Ascending aorta (tissue), 2 donors: ENCODE results near the gene CRTC1. TPM values are rescaled to one million over a fixed set of nuclear protein-coding genes. Genes with fewer than 3 reads are reported as not detected.

Experiments used
- DNase-seq, 2 donors: peaks; one replicate each; pipeline ENCODE4 v3.0.0-alpha.2; 2019; ENCODE audit warnings: low spot score in 2 of 2
- H3K27ac ChIP-seq, 2 donors: fragments of 200-600 bp; sonication (generic); one replicate each; pipeline ENCODE4 v1.5.1; 2016 to 2017; ENCODE audit warnings: mild to moderate bottlenecking in 1 of 2
- H3K27me3 ChIP-seq: fragments of 200-600 bp; sonication (generic); one replicate; pipeline ENCODE4 v1.5.1; 2017
- H3K36me3 ChIP-seq, 2 donors: fragments of 200-600 bp; sonication (generic); one replicate each; pipeline ENCODE4 v1.5.1; 2016
- H3K4me1 ChIP-seq, 2 donors: fragments of 200-600 bp; sonication (generic); one replicate each; pipeline ENCODE4 v1.5.1; 2016 to 2017; ENCODE audit warnings: mild to moderate bottlenecking in 1 of 2
- H3K4me3 ChIP-seq, 2 donors: fragments of 200-600 bp; sonication (generic); one replicate each; pipeline ENCODE4 v1.5.1; 2016 to 2017; ENCODE audit warnings: mild to moderate bottlenecking in 1 of 2
- H3K9me3 ChIP-seq, 2 donors: fragments of 200-600 bp; sonication (generic); one replicate each; pipeline ENCODE4 v1.5.1; 2016
- intact Hi-C: fragments of 100-400 bp; cut with DNase I; formaldehyde crosslinking; loops from one replicate; pipeline ENCODE4 v1.15.1; 2023
- total RNA-seq: library from RNA; depleted of rRNA; stranded (reverse); fragments of >200 nt; gene quantifications from one replicate; pipeline ENCODE4 v1.1.0, GENCODE V29; 2016
- TF ChIP-seq, protein P1 (sequence below), 3 experiments: fragments of 200-600 bp in 2 of 3; fragments of 450-650 bp in 1 of 3; sonication (generic) in 2 of 3; IDR thresholded peaks; one replicate each; pipeline ENCODE4 v1.5.1; 2016 to 2019; ENCODE audit warnings: antibody characterized with exemption in 3 of 3, mild to moderate bottlenecking in 1 of 3, moderate library complexity in 1 of 3

The CRTC1 gene
- total RNA-seq, 1 donor from 2014 or later = 10.0 TPM

DNA sequence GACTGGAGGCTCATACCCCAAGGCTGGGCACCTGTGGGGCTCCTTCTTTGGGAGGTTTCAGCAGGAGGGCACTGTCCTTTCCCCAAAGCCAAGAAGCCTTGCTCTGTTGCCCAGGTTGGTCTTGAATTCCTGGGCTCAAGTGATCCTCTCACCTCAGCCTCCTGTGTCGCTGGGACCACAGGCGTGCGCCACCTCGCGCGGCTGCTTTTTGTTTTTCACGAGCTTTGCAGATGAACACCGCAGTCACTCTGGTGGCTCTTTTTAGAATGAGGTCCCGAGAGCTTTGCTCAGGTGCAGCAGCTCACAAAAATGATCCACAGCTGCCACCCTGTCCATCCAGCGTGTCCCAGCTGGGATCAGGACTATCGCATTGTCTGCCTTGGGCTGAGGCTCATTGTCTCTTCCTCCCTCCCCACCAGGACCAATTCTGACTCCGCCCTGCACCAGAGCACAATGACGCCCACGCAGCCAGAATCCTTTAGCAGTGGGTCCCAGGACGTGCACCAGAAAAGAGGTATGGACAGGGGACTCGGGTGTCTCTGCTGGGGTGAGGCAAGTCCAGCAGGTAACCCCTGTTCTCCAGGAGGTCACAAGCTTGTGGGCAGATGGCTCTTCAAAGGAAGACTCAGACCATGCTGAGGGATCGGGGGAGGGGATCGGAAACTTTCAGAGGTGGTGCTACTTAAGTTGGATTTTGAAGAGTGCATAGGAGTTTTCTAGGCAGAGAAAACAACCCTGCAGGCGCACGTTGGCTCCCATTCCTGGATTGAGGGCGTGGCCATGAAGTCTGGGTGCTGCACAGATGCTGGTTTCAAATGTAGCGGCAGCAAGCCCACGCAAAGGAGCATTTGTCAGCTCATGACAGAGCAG is 66.1 kb downstream of the CRTC1 start:
- H3K4me3 ChIP-seq = no peak overlapping the region
- no peak overlapping the region for H3K27ac ChIP-seq
- H3K4me1 ChIP-seq = no peaks in the 10 kb centered on the region
- DNase-seq = no peak
- H3K9me3 ChIP-seq = no peaks in the 10 kb centered on the region
- H3K36me3 ChIP-seq = peaks cover 22 to 26% of the 10 kb centered on the region in 2 donors
- TF ChIP-seq, protein P1, sequence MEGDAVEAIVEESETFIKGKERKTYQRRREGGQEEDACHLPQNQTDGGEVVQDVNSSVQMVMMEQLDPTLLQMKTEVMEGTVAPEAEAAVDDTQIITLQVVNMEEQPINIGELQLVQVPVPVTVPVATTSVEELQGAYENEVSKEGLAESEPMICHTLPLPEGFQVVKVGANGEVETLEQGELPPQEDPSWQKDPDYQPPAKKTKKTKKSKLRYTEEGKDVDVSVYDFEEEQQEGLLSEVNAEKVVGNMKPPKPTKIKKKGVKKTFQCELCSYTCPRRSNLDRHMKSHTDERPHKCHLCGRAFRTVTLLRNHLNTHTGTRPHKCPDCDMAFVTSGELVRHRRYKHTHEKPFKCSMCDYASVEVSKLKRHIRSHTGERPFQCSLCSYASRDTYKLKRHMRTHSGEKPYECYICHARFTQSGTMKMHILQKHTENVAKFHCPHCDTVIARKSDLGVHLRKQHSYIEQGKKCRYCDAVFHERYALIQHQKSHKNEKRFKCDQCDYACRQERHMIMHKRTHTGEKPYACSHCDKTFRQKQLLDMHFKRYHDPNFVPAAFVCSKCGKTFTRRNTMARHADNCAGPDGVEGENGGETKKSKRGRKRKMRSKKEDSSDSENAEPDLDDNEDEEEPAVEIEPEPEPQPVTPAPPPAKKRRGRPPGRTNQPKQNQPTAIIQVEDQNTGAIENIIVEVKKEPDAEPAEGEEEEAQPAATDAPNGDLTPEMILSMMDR (IDR thresholded peaks at IDR 0.05) = no peak
- no peaks in the 10 kb centered on the region for H3K27me3 ChIP-seq
- intact Hi-C loops = no loop called here

DNA sequence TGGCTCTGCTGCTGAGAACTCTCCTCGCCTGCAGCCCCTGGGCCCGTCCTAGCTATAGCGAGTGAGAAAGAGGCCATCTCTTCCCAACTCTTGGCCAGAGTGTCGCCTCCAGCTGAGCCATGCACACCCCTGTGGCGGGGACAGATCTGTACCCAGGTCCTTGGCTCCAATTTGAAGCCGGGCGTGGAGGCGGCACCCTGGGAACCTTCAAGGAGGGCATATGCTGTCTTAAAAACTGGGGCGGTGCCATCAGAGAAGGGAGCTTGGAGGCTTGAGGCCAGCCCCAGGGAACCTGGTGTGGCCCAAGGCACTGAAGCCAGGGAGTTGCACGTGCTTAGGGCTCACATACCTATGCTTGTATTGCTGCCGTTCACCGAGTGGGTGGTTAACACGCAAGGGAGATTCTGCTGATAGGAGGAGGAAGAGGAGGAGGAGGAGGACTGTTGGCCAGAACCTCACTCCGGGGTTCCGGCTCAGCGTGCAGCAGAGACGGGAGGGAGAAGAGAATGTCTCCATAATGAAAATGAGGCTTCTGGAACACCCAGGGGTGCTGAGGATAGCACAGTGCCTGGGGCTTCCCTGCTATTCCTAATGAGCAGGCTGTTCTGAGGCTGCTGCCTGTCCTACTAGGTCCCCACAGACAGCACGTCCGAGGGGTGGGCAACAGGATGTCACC is 67.0 kb downstream of the CRTC1 start:
- DNase-seq = no peak
- no peaks in the 10 kb centered on the region for H3K27me3 ChIP-seq
- peaks cover 22 to 26% of the 10 kb centered on the region in 2 donors for H3K36me3 ChIP-seq
- H3K4me1 ChIP-seq = no peaks in the 10 kb centered on the region
- intact Hi-C loops = no loop called here
- H3K9me3 ChIP-seq = no peaks in the 10 kb centered on the region
- no peak overlapping the region for H3K4me3 ChIP-seq
- no peak overlapping the region for H3K27ac ChIP-seq
- TF ChIP-seq, protein P1 (IDR thresholded peaks at IDR 0.05) = no peak

DNA sequence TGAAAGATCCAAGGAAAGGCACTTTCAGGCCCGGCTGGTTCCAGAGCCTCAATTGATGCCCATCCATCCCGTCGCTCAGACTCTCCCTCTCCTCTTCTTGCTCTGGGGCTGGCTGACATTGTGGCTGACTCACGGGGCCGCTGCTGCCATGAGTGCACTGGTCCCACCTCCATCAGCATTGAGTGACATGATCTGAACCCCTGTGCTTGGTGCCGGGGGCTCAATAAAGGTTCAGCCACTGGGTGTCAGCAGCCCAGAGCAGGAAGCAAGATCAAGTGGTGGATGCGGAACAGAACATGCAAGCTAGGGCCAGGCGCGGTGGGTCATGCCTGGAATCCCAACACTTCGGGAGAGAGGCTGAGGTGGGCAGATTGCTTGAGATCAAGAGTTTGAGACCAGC is 68.1 kb downstream of the CRTC1 start:
- H3K4me3 ChIP-seq = no peak overlapping the region
- intact Hi-C loops = no loop called here
- TF ChIP-seq, protein P1 (IDR thresholded peaks at IDR 0.05) = no peak
- peaks cover 22 to 28% of the 10 kb centered on the region in 2 donors for H3K36me3 ChIP-seq
- no peak for DNase-seq
- H3K4me1 ChIP-seq = no peaks in the 10 kb centered on the region
- H3K27me3 ChIP-seq = no peaks in the 10 kb centered on the region
- no peak overlapping the region for H3K27ac ChIP-seq
- H3K9me3 ChIP-seq = no peaks in the 10 kb centered on the region

DNA sequence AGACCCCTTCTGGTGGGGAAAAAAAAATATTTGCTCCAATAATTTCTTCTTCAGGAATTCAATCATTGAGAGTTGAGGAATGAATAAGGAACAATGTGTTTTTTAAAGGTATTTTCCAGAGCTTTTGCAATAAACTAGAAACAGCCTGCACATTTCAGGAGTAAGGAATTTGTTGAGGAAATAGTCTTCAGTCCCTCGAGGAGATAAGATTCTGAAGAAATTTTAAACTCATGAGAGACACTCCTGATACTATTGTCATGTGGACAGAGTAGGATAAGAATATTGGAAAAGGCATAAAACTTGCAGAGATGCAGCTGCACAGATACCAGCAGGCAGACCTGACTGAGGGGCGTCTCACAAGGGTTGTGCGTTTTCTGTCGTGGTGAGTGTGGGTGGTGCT is 71.0 kb downstream of the CRTC1 start:
- no peak overlapping the region for H3K27ac ChIP-seq
- no peaks in the 10 kb centered on the region for H3K27me3 ChIP-seq
- TF ChIP-seq, protein P1 (IDR thresholded peaks at IDR 0.05) = no peak
- no peak overlapping the region for H3K4me3 ChIP-seq
- peaks cover 22 to 33% of the 10 kb centered on the region in 2 donors for H3K36me3 ChIP-seq
- H3K4me1 ChIP-seq = no peaks in the 10 kb centered on the region
- intact Hi-C loops = no loop called here
- no peaks in the 10 kb centered on the region for H3K9me3 ChIP-seq
- no peak for DNase-seq

DNA sequence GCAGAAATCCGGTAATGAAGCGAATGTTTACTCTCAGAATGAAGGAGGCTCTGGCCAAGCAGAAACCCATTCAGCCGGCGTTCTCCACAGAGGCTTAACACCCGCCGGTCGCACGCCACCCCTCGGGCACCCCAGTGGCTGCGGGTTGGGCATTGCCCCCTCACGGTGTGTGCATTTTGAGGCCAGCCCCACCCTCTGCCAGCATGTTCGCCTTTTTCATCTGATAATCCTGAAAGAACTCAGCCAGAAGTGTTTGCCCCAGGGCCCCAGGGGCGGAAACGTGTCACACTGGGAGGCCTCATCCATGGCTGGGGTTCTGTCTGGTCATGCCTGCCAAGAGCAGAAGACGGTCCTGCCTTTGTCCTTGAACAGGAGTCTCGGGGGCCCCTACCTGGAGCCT is 73.4 kb downstream of the CRTC1 start:
- Histone ChIP-seq H3K36me3 (peaks cover 14 to 19% of the 10 kb centered on the region in 2 donors), H3K9me3 (no peaks in the 10 kb centered on the region), H3K4me1 (no peaks in the 10 kb centered on the region), H3K27me3 (no peaks in the 10 kb centered on the region), H3K4me3 (no peak overlapping the region), H3K27ac (no peak overlapping the region)
- intact Hi-C loops = no loop called here
- no peak for DNase-seq
- TF ChIP-seq, protein P1 (IDR thresholded peaks at IDR 0.05) = no peak
